Astrocyte (in vitro differentiated cells and primary cell): ENCODE data around the gene COG4. TPM values are rescaled to one million over a fixed set of nuclear protein-coding genes. Genes with fewer than 3 reads are reported as not detected.

Experiments
- DNase-seq: peaks from one replicate; pipeline ENCODE4 v3.0.0-alpha.2; 2010; ENCODE audit warnings: low read depth
- FAIRE-seq: peaks from 2 replicates; lab custom pipeline; 2011; peaks lifted over from hg19 to GRCh38; lab: Jason Lieb, UNC
- H2AFZ ChIP-seq: 2 replicates; pipeline ENCODE4 v1.6.0; 2012; ENCODE audit warnings: low read depth, low read length, inconsistent platforms
- H3K27ac ChIP-seq: 2 replicates; pipeline ENCODE4 v1.5.1; 2011; ENCODE audit warnings: low read depth, low read length, inconsistent platforms
- H3K27me3 ChIP-seq: 2 replicates; pipeline ENCODE4 v1.6.0; 2011; ENCODE audit warnings: low read length, inconsistent platforms; ENCODE audit not compliant: insufficient read depth
- H3K36me3 ChIP-seq: 2 replicates; pipeline ENCODE4 v1.5.1; 2011; ENCODE audit warnings: low read length, inconsistent platforms; ENCODE audit not compliant: insufficient read depth
- H3K4me1 ChIP-seq: 2 replicates; pipeline ENCODE4 v1.5.1; 2011; ENCODE audit warnings: low read length, inconsistent platforms; ENCODE audit not compliant: insufficient read depth
- H3K4me2 ChIP-seq: 2 replicates; pipeline ENCODE4 v1.6.0; 2012; ENCODE audit warnings: low read length, inconsistent platforms
- H3K4me3 ChIP-seq: 2 replicates; pipeline ENCODE4 v1.5.1; 2011; ENCODE audit warnings: low read depth, mild to moderate bottlenecking, low read length, inconsistent platforms; ENCODE audit not compliant: insufficient read depth
- H3K79me2 ChIP-seq: 2 replicates; pipeline ENCODE4 v1.6.0; 2012; ENCODE audit warnings: mild to moderate bottlenecking, low read length, inconsistent platforms; ENCODE audit not compliant: insufficient read depth
- H3K9ac ChIP-seq: 2 replicates; pipeline ENCODE4 v1.6.0; 2012; ENCODE audit warnings: mild to moderate bottlenecking, low read length, inconsistent platforms
- H3K9me3 ChIP-seq: 2 replicates; pipeline ENCODE4 v1.5.1; 2012; ENCODE audit warnings: low read depth, mild to moderate bottlenecking, low read length, inconsistent platforms; ENCODE audit not compliant: insufficient read depth
- H4K20me1 ChIP-seq: 2 replicates; pipeline ENCODE4 v1.6.0; 2012; ENCODE audit warnings: low read length, inconsistent platforms; ENCODE audit not compliant: insufficient read depth
- H3K27ac Mint-ChIP-seq: one replicate; pipeline ENCODE4 v1.8.0; 2021; ENCODE audit warnings: mild to moderate bottlenecking, mixed read lengths; ENCODE audit not compliant: unreplicated experiment
- H3K27me3 Mint-ChIP-seq: one replicate; pipeline ENCODE4 v1.8.0; 2021; ENCODE audit warnings: low read depth, mixed read lengths; ENCODE audit not compliant: unreplicated experiment
- H3K36me3 Mint-ChIP-seq: one replicate; pipeline ENCODE4 v1.8.0; 2021; ENCODE audit warnings: low read depth, mixed read lengths; ENCODE audit not compliant: unreplicated experiment
- H3K4me1 Mint-ChIP-seq: one replicate; pipeline ENCODE4 v1.8.0; 2021; ENCODE audit warnings: low read depth, mixed read lengths; ENCODE audit not compliant: unreplicated experiment
- H3K4me3 Mint-ChIP-seq: one replicate; pipeline ENCODE4 v1.8.0; 2021; ENCODE audit warnings: mild to moderate bottlenecking, moderate library complexity, mixed read lengths; ENCODE audit not compliant: unreplicated experiment
- H3K9me3 Mint-ChIP-seq: one replicate; pipeline ENCODE4 v1.8.0; 2021; ENCODE audit warnings: mild to moderate bottlenecking, mixed read lengths; ENCODE audit not compliant: unreplicated experiment
- EZH2 ChIP-seq: IDR thresholded peaks from 2 replicates; pipeline ENCODE4 v1.6.1; 2012; ENCODE audit warnings: mild to moderate bottlenecking, low read length, inconsistent platforms; ENCODE audit not compliant: insufficient read depth
- total RNA-seq: library from RNA; stranded (reverse); gene quantifications from 2 replicates; pipeline ENCODE4 v1.2.1, GENCODE V29; 2021
- TF ChIP-seq, protein P1 (sequence below): IDR thresholded peaks from 2 replicates; pipeline ENCODE4 v1.5.1; 2011; ENCODE audit warnings: low read depth, mild to moderate bottlenecking, inconsistent platforms, low read length, moderate library complexity; ENCODE audit not compliant: insufficient read depth

The COG4 gene
- total RNA-seq, 1 donor from 2014 or later = 42.6 TPM

DNA sequence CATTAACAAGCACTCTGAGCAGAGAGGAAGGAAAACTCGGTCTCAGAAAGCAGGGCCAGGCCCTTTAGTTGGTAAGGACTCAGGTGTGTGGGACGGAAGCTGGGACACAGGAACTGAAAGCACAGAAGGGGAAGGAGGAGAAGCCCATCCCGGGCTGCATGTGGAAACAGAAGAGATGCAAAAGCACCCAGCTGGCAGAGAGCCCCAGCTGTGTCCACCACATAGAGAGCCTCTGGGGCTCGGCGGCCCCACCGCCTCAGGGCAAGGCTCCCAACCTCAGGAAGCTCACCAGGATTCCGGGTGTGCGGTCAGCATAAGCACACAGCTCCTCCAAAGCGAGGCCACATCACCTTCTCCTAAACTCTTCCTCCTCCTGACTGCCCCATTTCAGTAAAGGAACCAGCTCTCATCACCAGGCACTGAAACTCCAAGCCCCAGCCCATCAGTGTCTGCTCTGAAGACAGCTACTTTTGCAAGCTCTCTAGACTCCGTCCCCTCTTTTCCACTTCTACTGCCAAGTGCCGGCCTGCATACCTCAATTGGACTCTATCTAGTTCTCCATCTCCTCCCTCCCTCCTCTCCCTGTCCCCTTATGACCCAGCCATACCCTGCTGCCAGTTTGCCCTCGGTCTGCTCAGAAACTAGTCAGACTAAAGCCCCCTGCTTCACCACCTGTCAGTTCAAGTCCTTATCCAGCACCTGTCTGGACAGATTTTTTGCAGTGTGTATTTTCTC lies 90.5 kb downstream of the COG4 start:
- Histone ChIP-seq H3K4me3 (no peak overlapping the region), H3K27ac (peak overlapping the region; percentile 16), H3K4me2 (peak overlapping the region; percentile 74), H3K79me2 (peaks cover 92% of the 10 kb centered on the region), H3K36me3 (no peaks in the 10 kb centered on the region), H3K4me1 (peaks cover 67% of the 10 kb centered on the region), H4K20me1 (peaks cover 69% of the 10 kb centered on the region), H2AFZ (no peak overlapping the region), H3K9me3 (no peaks in the 10 kb centered on the region), H3K9ac (peak overlapping the region; percentile 40), H3K27me3 (no peaks in the 10 kb centered on the region)
- peak overlapping the region; percentile 75 for H3K4me3 Mint-ChIP-seq
- peaks cover 11% of the 10 kb centered on the region for H3K36me3 Mint-ChIP-seq
- FAIRE-seq (no peak), DNase-seq (no peak)
- peaks cover 72% of the 10 kb centered on the region for H3K4me1 Mint-ChIP-seq
- H3K27me3 Mint-ChIP-seq = no peaks in the 10 kb centered on the region
- no peaks in the 10 kb centered on the region for H3K9me3 Mint-ChIP-seq
- TF ChIP-seq EZH2 = no peak
- TF ChIP-seq, protein P1, sequence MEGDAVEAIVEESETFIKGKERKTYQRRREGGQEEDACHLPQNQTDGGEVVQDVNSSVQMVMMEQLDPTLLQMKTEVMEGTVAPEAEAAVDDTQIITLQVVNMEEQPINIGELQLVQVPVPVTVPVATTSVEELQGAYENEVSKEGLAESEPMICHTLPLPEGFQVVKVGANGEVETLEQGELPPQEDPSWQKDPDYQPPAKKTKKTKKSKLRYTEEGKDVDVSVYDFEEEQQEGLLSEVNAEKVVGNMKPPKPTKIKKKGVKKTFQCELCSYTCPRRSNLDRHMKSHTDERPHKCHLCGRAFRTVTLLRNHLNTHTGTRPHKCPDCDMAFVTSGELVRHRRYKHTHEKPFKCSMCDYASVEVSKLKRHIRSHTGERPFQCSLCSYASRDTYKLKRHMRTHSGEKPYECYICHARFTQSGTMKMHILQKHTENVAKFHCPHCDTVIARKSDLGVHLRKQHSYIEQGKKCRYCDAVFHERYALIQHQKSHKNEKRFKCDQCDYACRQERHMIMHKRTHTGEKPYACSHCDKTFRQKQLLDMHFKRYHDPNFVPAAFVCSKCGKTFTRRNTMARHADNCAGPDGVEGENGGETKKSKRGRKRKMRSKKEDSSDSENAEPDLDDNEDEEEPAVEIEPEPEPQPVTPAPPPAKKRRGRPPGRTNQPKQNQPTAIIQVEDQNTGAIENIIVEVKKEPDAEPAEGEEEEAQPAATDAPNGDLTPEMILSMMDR = no peak
- peak overlapping the region; percentile 91 for H3K27ac Mint-ChIP-seq

DNA sequence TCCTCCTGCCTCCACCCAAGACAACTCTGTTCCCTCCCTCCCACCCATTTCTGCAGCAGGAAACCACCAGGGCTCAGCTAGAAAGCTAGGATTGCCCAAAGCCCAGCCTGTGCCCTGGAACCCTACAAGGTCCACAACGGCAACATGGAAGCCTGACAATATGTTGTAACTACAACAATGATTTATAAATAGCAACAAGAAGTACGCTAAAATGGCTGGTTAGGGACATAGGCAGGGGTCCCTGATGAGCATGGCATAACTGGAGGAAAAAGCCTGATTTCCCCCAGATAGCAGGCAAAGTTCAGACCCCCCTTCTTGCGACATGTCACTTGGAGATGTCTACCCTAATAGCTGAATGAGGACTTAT lies 91.0 kb downstream of the COG4 start:
- Histone ChIP-seq H3K36me3 (no peaks in the 10 kb centered on the region), H3K4me2 (peak overlapping the region; percentile 74), H3K4me1 (peaks cover 66% of the 10 kb centered on the region), H4K20me1 (peaks cover 68% of the 10 kb centered on the region), H2AFZ (no peak overlapping the region), H3K27me3 (no peaks in the 10 kb centered on the region), H3K9me3 (no peaks in the 10 kb centered on the region), H3K9ac (no peak overlapping the region), H3K27ac (no peak overlapping the region), H3K4me3 (no peak overlapping the region), H3K79me2 (peaks cover 91% of the 10 kb centered on the region)
- no peak for TF ChIP-seq EZH2
- TF ChIP-seq, protein P1 = no peak
- DNase-seq = no peak
- Mint-ChIP-seq H3K4me1 (peaks cover 78% of the 10 kb centered on the region), H3K9me3 (no peaks in the 10 kb centered on the region), H3K4me3 (no peak overlapping the region), H3K27me3 (no peaks in the 10 kb centered on the region), H3K27ac (peak overlapping the region; percentile 91), H3K36me3 (peaks cover 11% of the 10 kb centered on the region)
- no peak for FAIRE-seq
